GM06990 (cell line): Measurements from ENCODE around the gene CEP128.

Source experiments
- DNase-seq: peaks from one replicate; pipeline ENCODE4 v3.0.0-alpha.2; 2011; ENCODE audit not compliant: insufficient read length; ENCODE audit errors: extremely low read depth
- H3K27me3 ChIP-seq: replicated peaks from 2 replicates; pipeline ENCODE4 v1.6.0; 2011; ENCODE audit warnings: low read length; ENCODE audit not compliant: control insufficient read depth, insufficient read depth
- H3K36me3 ChIP-seq: 2 replicates; pipeline ENCODE4 v1.5.1; 2011; ENCODE audit warnings: low read length; ENCODE audit not compliant: control insufficient read depth, insufficient read depth
- H3K4me3 ChIP-seq: replicated peaks from 2 replicates; pipeline ENCODE4 v1.5.1; 2011; ENCODE audit warnings: low read depth, mild to moderate bottlenecking, control low read depth, low read length
- TF ChIP-seq, protein P1 (sequence below): IDR thresholded peaks from 2 replicates; pipeline ENCODE4 v1.5.1; 2011; ENCODE audit warnings: low read length, control low read depth, mild to moderate bottlenecking, inconsistent platforms; ENCODE audit not compliant: insufficient read depth, poor library complexity, severe bottlenecking

The CEP128 gene

GRCh38 chr14:80572666-80573065, 368.9 kb downstream of the CEP128 start:
- no peaks in the 10 kb centered on the region for H3K27me3 ChIP-seq
- TF ChIP-seq, protein P1, sequence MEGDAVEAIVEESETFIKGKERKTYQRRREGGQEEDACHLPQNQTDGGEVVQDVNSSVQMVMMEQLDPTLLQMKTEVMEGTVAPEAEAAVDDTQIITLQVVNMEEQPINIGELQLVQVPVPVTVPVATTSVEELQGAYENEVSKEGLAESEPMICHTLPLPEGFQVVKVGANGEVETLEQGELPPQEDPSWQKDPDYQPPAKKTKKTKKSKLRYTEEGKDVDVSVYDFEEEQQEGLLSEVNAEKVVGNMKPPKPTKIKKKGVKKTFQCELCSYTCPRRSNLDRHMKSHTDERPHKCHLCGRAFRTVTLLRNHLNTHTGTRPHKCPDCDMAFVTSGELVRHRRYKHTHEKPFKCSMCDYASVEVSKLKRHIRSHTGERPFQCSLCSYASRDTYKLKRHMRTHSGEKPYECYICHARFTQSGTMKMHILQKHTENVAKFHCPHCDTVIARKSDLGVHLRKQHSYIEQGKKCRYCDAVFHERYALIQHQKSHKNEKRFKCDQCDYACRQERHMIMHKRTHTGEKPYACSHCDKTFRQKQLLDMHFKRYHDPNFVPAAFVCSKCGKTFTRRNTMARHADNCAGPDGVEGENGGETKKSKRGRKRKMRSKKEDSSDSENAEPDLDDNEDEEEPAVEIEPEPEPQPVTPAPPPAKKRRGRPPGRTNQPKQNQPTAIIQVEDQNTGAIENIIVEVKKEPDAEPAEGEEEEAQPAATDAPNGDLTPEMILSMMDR: no peak
- H3K36me3 ChIP-seq: no peaks in the 10 kb centered on the region
- no peak overlapping the region for H3K4me3 ChIP-seq
- no peak for DNase-seq

DNA sequence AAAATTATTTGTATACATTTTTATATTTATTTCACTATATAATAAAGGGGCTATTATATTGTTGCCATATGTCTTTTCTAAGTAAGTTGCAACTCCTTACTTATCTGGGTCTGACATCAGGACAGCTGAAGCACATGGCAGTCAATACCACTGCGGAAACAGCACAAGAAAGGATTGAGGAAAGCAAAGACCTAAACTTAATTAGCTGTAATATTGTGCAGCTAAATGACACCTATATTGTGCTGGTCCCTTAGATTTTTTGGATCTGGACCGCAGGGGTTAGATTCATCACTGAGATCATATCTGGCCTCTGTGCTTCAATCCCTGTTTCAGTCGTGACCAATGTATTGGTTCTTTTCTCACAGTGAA, 370.6 kb downstream of the CEP128 start:
- Histone ChIP-seq H3K4me3 (no peak overlapping the region), H3K36me3 (no peaks in the 10 kb centered on the region), H3K27me3 (no peaks in the 10 kb centered on the region)
- DNase-seq: no peak
- TF ChIP-seq, protein P1: no peak

DNA sequence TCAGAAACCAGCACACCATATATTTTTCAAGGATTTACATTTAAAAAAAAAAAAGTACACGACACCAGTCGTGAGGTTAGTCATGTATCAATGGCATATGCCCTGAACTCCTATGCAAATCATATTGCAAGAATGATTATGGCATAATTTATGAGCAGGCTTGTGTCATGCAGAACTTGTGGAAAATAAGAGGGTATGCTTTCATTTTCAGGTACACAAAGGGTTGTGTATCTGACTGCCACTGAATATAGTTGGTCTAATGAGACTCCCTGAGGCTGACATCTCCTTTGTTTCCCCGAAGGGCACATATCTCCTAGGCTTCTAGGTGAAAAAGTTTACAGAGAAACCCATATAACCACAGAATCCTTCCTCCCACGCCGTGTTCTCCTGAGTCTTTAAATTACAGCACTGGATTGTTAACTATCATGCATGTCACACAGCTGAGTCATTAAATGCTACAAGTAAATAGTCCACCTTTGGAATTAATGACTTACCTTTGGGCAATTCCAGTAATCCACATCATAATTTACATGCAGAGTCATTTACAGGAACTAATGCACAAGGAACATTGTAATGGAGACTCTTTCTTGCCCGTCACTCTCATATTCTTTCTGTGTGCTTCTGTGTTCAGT, 373.5 kb downstream of the CEP128 start:
- no peak overlapping the region for H3K4me3 ChIP-seq
- no peaks in the 10 kb centered on the region for H3K36me3 ChIP-seq
- H3K27me3 ChIP-seq: no peaks in the 10 kb centered on the region
- TF ChIP-seq, protein P1: no peak
- DNase-seq: no peak

GRCh38 chr14:80565001-80565400, 376.5 kb downstream of the CEP128 start:
- TF ChIP-seq, protein P1: no peak
- DNase-seq: no peak
- Histone ChIP-seq H3K4me3 (no peak overlapping the region), H3K36me3 (no peaks in the 10 kb centered on the region), H3K27me3 (no peaks in the 10 kb centered on the region)

DNA sequence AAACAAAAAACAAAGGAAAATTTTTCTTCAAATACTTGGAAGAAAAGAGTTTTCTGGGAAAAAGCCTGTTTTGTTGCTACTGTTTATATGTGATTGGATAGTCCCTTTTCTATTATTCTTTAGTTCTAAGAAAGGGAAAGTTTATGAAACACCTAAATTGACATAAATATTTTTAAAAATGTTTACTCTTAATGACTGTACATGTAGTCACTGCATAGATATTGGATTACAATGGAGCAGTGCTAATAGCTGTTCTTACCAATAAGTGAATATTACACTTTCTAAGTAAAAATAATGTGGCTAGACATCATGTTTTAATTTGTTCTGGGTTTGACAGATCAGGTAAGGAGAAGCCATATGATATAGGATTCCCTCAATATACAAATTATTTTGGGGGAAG, 377.5 kb downstream of the CEP128 start:
- H3K4me3 ChIP-seq: no peak overlapping the region
- TF ChIP-seq, protein P1: no peak
- DNase-seq: no peak

DNA sequence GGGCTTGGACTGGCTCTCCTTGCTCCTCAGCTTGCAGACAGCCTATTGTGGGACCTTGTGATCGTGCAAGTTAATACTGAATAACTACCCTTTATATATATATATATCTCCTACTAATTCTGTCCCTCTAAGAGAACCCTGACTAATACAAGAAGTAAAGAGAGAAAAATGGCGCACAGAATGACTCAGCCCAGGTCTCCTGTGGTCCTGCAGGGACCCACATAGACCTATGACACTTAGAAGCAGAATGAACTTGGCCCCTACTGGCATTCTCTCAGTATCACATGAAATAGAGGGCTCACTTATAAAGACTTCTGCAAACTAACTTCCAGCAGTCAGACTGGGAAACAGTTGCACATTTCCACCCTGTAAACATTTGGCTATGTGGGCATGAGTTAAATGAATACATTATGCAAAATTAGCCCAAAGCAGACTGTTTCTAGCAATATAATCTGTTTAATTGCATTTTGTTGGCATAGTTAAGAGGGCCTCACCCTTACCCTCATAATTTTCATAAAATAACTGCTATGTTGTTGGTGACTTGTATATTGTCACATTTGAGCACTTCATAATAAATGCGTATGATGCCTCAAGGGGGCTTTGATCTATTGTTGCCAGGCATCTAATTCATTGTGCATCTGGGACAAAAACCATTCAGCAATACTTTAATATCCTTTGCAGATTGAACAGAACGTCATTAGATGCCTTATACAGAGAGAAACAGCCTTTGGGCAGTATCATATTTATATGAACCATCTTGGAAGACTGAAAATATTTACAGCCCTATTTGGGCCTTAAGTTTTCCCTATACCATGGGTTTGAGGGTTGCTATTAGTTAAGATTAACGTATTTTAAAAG, 380.5 kb downstream of the CEP128 start:
- DNase-seq: no peak
- Histone ChIP-seq H3K36me3 (no peaks in the 10 kb centered on the region), H3K27me3 (no peaks in the 10 kb centered on the region), H3K4me3 (no peak overlapping the region)
- TF ChIP-seq, protein P1: no peak

More for the DNA sequence above, 377.5 kb downstream of the CEP128 start:
- no peaks in the 10 kb centered on the region for H3K36me3 ChIP-seq
- no peaks in the 10 kb centered on the region for H3K27me3 ChIP-seq
